Upper lobe of right lung (tissue), 1 donor: ENCODE results near the gene IQGAP1. TPM values are rescaled to one million over a fixed set of nuclear protein-coding genes. Genes with fewer than 3 reads are reported as not detected.

ENCODE experiments used
- ATAC-seq: fragments of 200-7000 bp; cut with Tn5 transposase; one replicate; pipeline ENCODE4 v1.9.1; 2020; ENCODE audit warnings: mild to moderate bottlenecking, moderate library complexity
- DNase-seq: peaks from one replicate; pipeline ENCODE4 v3.0.0-alpha.2; 2020
- H3K27ac ChIP-seq: fragments of 200-600 bp; one replicate; pipeline ENCODE4 v1.8.0; 2022
- H3K27me3 ChIP-seq: fragments of 200-600 bp; one replicate; pipeline ENCODE4 v1.8.0; 2022; ENCODE audit warnings: mild to moderate bottlenecking
- H3K36me3 ChIP-seq: fragments of 200-600 bp; one replicate; pipeline ENCODE4 v1.8.0; 2022
- H3K4me1 ChIP-seq: fragments of 200-600 bp; one replicate; pipeline ENCODE4 v1.8.0; 2022
- H3K4me3 ChIP-seq: fragments of 200-600 bp; one replicate; pipeline ENCODE4 v1.8.0; 2022; ENCODE audit warnings: mild to moderate bottlenecking
- H3K9me3 ChIP-seq: fragments of 200-600 bp; one replicate; pipeline ENCODE4 v1.8.0; 2022
- intact Hi-C: fragments of 100-400 bp; cut with DNase I; formaldehyde crosslinking; loops from one replicate; pipeline ENCODE4 v1.11.0; 2022
- total RNA-seq: library from RNA; stranded (reverse); fragmentation: NEBNext Ultra II Directional; extraction: Animal tissue kit (Norgen Biotek cat#: 25700); gene quantifications from one replicate; pipeline ENCODE4 v1.2.1, GENCODE V29; 2021
- TF ChIP-seq, protein P1 (sequence below): fragments of 200-600 bp; IDR thresholded peaks from one replicate; pipeline ENCODE4 v1.8.0; 2022; ENCODE audit warnings: antibody characterized with exemption
- donor health status: DM: no; HTN: yes; CAD: no; lungs with severe emphysema.

Gene IQGAP1
- total RNA-seq, 1 donor from 2014 or later: 256 TPM

DNA sequence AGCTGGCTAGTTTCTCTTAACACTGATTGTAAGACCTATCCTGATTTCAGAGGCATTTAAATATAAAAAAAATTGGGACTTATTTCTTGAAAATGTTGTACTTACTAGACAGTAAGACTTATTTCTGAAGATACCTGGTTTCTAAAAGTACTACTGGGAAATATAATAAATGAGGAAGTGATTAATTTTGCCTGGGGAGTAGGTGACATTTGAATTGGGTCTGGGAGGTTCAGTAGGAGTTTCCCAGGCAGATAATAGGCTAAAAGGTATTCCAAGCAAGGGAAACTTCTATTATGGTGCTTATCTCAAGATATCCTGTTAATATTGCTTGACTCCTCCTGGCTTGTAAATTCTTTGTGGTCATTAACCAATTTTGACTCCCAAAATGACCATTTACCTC is 6.5 kb upstream of the IQGAP1 start:
- Histone ChIP-seq H3K9me3 (peaks cover 8% of the 10 kb centered on the region), H3K4me3 (no peak overlapping the region), H3K27me3 (no peaks in the 10 kb centered on the region), H3K4me1 (peaks cover 12% of the 10 kb centered on the region), H3K36me3 (no peaks in the 10 kb centered on the region), H3K27ac (no peak overlapping the region)
- TF ChIP-seq, protein P1, sequence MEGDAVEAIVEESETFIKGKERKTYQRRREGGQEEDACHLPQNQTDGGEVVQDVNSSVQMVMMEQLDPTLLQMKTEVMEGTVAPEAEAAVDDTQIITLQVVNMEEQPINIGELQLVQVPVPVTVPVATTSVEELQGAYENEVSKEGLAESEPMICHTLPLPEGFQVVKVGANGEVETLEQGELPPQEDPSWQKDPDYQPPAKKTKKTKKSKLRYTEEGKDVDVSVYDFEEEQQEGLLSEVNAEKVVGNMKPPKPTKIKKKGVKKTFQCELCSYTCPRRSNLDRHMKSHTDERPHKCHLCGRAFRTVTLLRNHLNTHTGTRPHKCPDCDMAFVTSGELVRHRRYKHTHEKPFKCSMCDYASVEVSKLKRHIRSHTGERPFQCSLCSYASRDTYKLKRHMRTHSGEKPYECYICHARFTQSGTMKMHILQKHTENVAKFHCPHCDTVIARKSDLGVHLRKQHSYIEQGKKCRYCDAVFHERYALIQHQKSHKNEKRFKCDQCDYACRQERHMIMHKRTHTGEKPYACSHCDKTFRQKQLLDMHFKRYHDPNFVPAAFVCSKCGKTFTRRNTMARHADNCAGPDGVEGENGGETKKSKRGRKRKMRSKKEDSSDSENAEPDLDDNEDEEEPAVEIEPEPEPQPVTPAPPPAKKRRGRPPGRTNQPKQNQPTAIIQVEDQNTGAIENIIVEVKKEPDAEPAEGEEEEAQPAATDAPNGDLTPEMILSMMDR: no peak
- intact Hi-C loops: no loop called here
- no peak for ATAC-seq
- DNase-seq: no peak

DNA sequence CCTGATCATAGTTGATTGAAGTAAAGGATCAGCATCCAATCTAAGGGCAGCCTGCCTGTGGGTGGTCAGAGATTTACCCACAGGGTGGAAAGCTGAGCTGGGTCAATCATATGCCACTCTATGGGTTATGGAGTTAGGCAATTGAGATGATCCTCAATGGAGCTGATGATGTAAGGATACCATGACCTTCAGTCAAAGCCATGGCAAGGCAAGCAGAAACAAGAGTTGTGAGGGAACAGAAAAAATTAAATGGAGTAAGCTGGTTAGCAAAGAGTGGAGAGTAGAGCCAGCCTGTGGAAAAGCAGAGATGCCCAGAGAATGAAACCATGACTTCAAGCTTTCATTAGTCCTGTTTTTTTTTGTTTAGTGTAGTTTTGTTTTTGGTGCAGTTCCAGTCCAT is 5.7 kb upstream of the IQGAP1 start:
- Histone ChIP-seq H3K36me3 (no peaks in the 10 kb centered on the region), H3K9me3 (peaks cover 8% of the 10 kb centered on the region), H3K27ac (no peak overlapping the region), H3K4me3 (no peak overlapping the region), H3K4me1 (peaks cover 6% of the 10 kb centered on the region), H3K27me3 (no peaks in the 10 kb centered on the region)
- ATAC-seq: peak; percentile 63
- intact Hi-C loops: no loop called here
- no peak for DNase-seq
- TF ChIP-seq, protein P1: no peak

DNA sequence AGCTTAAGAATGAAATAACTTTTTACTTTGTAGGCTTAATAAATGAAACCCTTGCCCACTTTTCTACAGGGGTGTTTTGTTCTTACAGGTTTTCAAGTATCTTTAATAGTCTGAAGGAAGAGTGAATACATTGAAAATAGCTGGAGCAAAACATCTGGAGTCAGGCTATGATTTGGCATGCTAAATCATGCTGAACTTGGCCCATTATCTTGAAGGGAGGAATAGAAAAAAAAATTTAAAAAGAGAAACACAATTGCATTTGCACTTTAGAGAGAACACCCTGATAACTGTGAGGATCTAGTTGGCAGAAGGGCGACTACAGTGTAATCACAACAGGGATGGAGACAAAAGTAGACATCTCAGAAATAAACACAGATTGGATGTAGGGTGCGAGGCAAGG is 1.8 kb upstream of the IQGAP1 start:
- no peaks in the 10 kb centered on the region for H3K27me3 ChIP-seq
- no peaks in the 10 kb centered on the region for H3K9me3 ChIP-seq
- DNase-seq (no peak), ATAC-seq (no peak)
- H3K27ac ChIP-seq: no peak overlapping the region
- peaks cover 22% of the 10 kb centered on the region for H3K4me1 ChIP-seq
- TF ChIP-seq, protein P1: no peak
- H3K36me3 ChIP-seq: peaks cover 10% of the 10 kb centered on the region
- H3K4me3 ChIP-seq: no peak overlapping the region
- intact Hi-C loops: no loop called here

DNA sequence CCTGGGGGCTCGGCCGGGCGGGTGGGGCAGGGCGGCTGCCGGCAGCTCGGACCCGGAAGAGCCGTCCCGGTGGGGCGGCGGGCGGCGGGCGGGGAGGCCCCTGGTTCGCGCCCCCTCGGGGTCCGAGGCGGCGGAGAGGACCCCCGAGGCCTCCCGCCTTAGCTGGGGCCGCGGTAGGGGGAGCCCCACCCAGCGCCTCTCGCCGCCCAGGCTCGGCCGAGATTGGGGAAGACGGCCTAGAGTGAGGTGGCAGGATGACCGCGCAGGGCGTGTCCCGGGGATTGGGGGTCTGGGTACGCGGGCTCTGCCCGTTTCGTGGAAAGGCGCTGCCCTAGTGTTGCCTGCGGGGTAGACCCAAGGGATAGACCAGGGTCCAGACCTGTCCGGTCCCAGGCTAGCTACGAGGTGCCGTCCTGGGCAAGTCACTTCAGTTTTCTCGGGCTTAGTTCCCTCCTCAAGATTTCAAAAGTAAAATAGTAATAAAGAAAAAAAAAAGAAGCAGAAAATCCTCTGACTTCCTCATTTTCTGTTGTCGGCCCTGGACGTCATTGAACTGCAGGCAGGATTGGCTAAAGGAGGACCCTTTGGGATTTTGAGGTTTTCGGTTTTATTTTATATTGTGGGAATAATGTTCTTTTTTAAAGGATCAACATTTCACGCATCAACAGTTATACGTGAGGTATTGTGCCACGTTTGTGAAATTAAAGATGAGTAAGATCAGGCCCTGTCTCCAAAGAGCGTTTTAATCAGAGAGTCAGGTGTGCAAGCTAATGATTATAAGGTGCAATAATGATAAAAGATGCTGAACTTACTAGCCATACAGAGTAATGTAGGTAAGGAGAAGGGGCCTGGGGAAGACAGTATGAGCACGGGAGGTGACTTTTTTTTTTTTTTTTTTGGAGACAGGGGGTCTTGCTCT is 679 bp downstream of the IQGAP1 start:
- intact Hi-C loops: no loop called here
- peak; percentile 70 for ATAC-seq
- Histone ChIP-seq H3K4me1 (peaks cover 44% of the 10 kb centered on the region), H3K36me3 (peaks cover 34% of the 10 kb centered on the region), H3K9me3 (no peaks in the 10 kb centered on the region), H3K4me3 (peak overlapping the region; percentile 91), H3K27me3 (no peaks in the 10 kb centered on the region), H3K27ac (peak overlapping the region; percentile 98)
- TF ChIP-seq, protein P1: no peak
- DNase-seq: peak; percentile 90

DNA sequence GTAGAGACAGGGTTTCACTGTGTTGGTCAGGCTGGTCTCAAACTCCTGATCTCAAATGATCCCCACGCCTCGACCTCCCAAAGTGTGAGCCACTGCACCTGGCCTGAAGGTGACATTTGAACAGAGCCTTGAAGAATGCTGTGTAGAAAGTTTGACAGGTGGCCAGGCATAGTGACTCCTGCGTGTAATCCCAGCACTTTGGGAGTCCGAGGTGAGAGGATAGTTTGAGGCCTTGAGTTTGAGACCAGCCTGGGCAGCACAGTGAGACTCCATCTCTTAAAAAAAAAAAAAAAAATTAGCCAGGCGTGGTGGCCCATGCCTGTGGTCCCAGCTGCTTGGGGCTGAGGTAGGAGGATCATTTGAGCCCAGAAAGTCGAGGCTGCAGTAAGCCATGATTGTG is 1.5 kb downstream of the IQGAP1 start:
- peak overlapping the region; percentile 91 for H3K4me3 ChIP-seq
- H3K4me1 ChIP-seq: peaks cover 52% of the 10 kb centered on the region
- H3K27me3 ChIP-seq: no peaks in the 10 kb centered on the region
- intact Hi-C loops: no loop called here
- DNase-seq (no peak), ATAC-seq (no peak)
- H3K9me3 ChIP-seq: no peaks in the 10 kb centered on the region
- peaks cover 34% of the 10 kb centered on the region for H3K36me3 ChIP-seq
- TF ChIP-seq, protein P1: no peak
- H3K27ac ChIP-seq: peak overlapping the region; percentile 98
